Measurements from ENCODE around the gene GRIK1.

DNA sequence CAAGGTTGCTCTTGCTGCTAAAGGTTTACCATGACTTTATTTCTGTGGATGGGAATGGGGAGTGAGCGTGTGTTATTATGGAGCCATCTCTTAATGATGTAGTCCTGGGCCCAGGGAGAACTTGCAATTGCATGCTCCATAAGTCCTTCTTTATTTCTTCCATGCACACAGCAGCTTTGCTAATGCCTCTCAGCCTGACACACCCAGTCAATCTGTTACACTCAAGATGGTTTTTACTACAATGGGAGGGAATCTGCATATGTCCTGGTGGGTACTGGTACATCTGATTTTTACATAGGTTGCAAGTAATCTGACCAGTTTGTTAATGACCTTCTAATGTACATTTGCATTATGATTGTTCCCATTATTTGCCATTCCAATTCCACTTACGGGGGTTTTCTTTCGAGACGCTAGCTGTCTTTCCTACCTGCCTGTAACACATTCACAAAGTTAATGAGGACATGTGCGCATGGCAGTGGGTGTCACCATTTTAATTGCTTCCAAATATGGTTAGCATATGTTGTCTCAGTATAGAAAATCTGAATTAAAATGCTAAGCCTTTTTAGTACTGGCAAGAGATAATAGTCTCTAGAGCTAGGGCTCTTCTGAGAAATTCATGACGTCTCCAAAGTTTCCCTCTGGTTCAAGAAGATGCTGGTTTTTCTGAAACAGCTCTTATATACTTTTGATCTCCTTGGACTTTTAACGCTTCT, 188.2 kb downstream of the GRIK1 start:
- TF ChIP-seq CTCF (conservative IDR thresholded peaks at IDR 0.05; ENCODE audit: low read length), result no peak
- TF ChIP-seq EZH2phosphoT487 (IDR thresholded peaks at IDR 0.05; ENCODE audit: borderline replicate concordance), result no peak

Data from Loucy (cell line).